ENCODE data around the gene KCNJ4. TPM values are rescaled to one million over a fixed set of nuclear protein-coding genes. Genes with fewer than 3 reads are reported as not detected.

KCNJ4 gene
- total RNA-seq, 1 experiment from 2014 or later, result 0.22 TPM

DNA sequence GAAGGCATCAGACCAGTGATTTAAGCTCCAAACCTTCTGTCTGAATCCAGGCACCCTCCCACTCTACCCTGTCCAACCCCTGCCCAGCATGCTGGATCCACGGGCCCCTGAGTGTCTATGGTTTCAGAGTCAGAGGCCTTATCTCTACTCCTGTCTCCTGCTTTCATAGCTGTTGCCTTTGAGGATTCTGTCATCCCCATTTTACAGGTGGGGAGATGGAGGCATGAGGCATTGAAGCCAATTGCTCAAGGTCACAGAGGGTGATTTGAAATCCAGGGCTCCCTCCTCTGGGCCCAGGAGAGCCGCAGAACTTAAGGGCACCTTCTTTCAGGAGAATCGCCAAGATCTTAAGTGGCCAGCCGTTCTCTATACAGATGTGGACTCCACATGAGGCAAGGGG lies 3.1 kb downstream of the KCNJ4 start:
- Histone ChIP-seq H3K4me1 (replicated peaks; ENCODE audit: insufficient read depth) (no peaks in the 10 kb centered on the region), H3K4me3 (no peak overlapping the region), H3K27ac (no peak overlapping the region), H3F3A (ENCODE audit: insufficient read depth, low read depth) (no peaks in the 10 kb centered on the region; the same call in 1 of the 2 replicates), H3K79me2 (ENCODE audit: low read depth) (no peaks in the 10 kb centered on the region), H3K9me2 (ENCODE audit: insufficient read depth) (no peaks in the 10 kb centered on the region), H3K9me3 (ENCODE audit: insufficient read depth, low read depth) (no peaks in the 10 kb centered on the region), H2AFZ (no peak overlapping the region), H4K20me1 (ENCODE audit: insufficient read depth) (no peaks in the 10 kb centered on the region; the same call in 1 of the 2 replicates), H3K36me3 (ENCODE audit: low read depth) (no peaks in the 10 kb centered on the region), H3K4me2 (no peak overlapping the region), H3K27me3 (ENCODE audit: insufficient read depth, low read depth) (peaks cover 61% of the 10 kb centered on the region)
- intact Hi-C loops (cut with micrococcal nuclease; ENCODE audit: unreplicated experiment), result no loop called here
- ChIA-PET CTCF (no interaction called here), POLR2A (ENCODE audit: unreplicated experiment) (no interaction called here)
- no TSS peak for BruUV-seq (replicated peaks)
- TF ChIP-seq EZH2 (IDR thresholded peaks at IDR 0.05; ENCODE audit: low read depth), result no peak
- TF ChIP-seq, protein P1, sequence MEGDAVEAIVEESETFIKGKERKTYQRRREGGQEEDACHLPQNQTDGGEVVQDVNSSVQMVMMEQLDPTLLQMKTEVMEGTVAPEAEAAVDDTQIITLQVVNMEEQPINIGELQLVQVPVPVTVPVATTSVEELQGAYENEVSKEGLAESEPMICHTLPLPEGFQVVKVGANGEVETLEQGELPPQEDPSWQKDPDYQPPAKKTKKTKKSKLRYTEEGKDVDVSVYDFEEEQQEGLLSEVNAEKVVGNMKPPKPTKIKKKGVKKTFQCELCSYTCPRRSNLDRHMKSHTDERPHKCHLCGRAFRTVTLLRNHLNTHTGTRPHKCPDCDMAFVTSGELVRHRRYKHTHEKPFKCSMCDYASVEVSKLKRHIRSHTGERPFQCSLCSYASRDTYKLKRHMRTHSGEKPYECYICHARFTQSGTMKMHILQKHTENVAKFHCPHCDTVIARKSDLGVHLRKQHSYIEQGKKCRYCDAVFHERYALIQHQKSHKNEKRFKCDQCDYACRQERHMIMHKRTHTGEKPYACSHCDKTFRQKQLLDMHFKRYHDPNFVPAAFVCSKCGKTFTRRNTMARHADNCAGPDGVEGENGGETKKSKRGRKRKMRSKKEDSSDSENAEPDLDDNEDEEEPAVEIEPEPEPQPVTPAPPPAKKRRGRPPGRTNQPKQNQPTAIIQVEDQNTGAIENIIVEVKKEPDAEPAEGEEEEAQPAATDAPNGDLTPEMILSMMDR (conservative IDR thresholded peaks at IDR 0.05), result no peak
- no peak for DNase-seq

GRCh38 chr22:38451404-38451803 lies 3.6 kb downstream of the KCNJ4 start:
- H2AFZ ChIP-seq, result no peak overlapping the region
- TF ChIP-seq EZH2 (IDR thresholded peaks at IDR 0.05; ENCODE audit: low read depth), result no peak
- TF ChIP-seq, protein P1 (conservative IDR thresholded peaks at IDR 0.05), result no peak
- no peaks in the 10 kb centered on the region; the same call in 1 of the 2 replicates for H4K20me1 ChIP-seq (ENCODE audit: insufficient read depth)
- H3K9me3 ChIP-seq (ENCODE audit: insufficient read depth, low read depth), result no peaks in the 10 kb centered on the region
- no peak overlapping the region for H3K4me2 ChIP-seq
- no peaks in the 10 kb centered on the region for H3K36me3 ChIP-seq (ENCODE audit: low read depth)
- CTCF ChIA-PET, result interaction anchor here (0.5 to 0.6 kb wide), 2 partner anchors 140 to 208 kb away, joined by 3 to 5 read pairs; no protein-coding TSS in a partner anchor
- DNase-seq, result no peak
- intact Hi-C loops (cut with micrococcal nuclease; ENCODE audit: unreplicated experiment), result no loop called here
- H3K4me1 ChIP-seq (replicated peaks; ENCODE audit: insufficient read depth), result no peaks in the 10 kb centered on the region
- peaks cover 56% of the 10 kb centered on the region for H3K27me3 ChIP-seq (ENCODE audit: insufficient read depth, low read depth)
- POLR2A ChIA-PET (ENCODE audit: unreplicated experiment), result no interaction called here
- no peak overlapping the region for H3K4me3 ChIP-seq
- no peaks in the 10 kb centered on the region; the same call in 1 of the 2 replicates for H3F3A ChIP-seq (ENCODE audit: insufficient read depth, low read depth)
- no peak overlapping the region for H3K27ac ChIP-seq
- H3K9me2 ChIP-seq (ENCODE audit: insufficient read depth), result no peaks in the 10 kb centered on the region
- BruUV-seq (replicated peaks), result no TSS peak
- H3K79me2 ChIP-seq (ENCODE audit: low read depth), result no peaks in the 10 kb centered on the region

GRCh38 chr22:38450234-38450797 lies 4.7 kb downstream of the KCNJ4 start:
- intact Hi-C loops (cut with micrococcal nuclease; ENCODE audit: unreplicated experiment), result no loop called here
- ChIA-PET POLR2A (ENCODE audit: unreplicated experiment) (interaction anchor here (0.7 kb wide), 1 partner anchor 30 kb away, joined by 3 read pairs; no protein-coding TSS in a partner anchor), CTCF (no interaction called here)
- H3K27ac ChIP-seq, result no peak overlapping the region
- no peak overlapping the region for H3K4me3 ChIP-seq
- no TSS peak for BruUV-seq (replicated peaks)
- H3K36me3 ChIP-seq (ENCODE audit: low read depth), result no peaks in the 10 kb centered on the region
- no peaks in the 10 kb centered on the region for H3K9me2 ChIP-seq (ENCODE audit: insufficient read depth)
- peaks cover 54% of the 10 kb centered on the region for H3K27me3 ChIP-seq (ENCODE audit: insufficient read depth, low read depth)
- no peak overlapping the region for H2AFZ ChIP-seq
- H4K20me1 ChIP-seq (ENCODE audit: insufficient read depth), result no peaks in the 10 kb centered on the region
- no peaks in the 10 kb centered on the region for H3K79me2 ChIP-seq (ENCODE audit: low read depth)
- H3K4me1 ChIP-seq (replicated peaks; ENCODE audit: insufficient read depth), result no peaks in the 10 kb centered on the region
- DNase-seq, result no peak
- H3K9me3 ChIP-seq (ENCODE audit: insufficient read depth, low read depth), result no peaks in the 10 kb centered on the region
- TF ChIP-seq, protein P1 (conservative IDR thresholded peaks at IDR 0.05), result no peak
- TF ChIP-seq EZH2 (IDR thresholded peaks at IDR 0.05; ENCODE audit: low read depth), result no peak
- H3K4me2 ChIP-seq, result no peak overlapping the region
- H3F3A ChIP-seq (ENCODE audit: insufficient read depth, low read depth), result no peaks in the 10 kb centered on the region; the same call in 1 of the 2 replicates

Data from PC-9 (cell line).